NCI-H524 (cell line): ENCODE data around the gene CHST6.
"Not testable (repeated sequence)": the region's sequence is repeated elsewhere in the genome, so short reads cannot be mapped to it uniquely, and the experiment has no call there.

ENCODE experiments used
- DNase-seq, 2 experiments: peaks; one replicate each; lab custom pipeline; 2025; lab: John Stamatoyannopoulos, UW

CHST6 gene

GRCh38 chr16:75495076-75495674, at the start of gene CHST6:
Gene CHST6, minus strand, starts transcription at chr16:75495441. Its CDS starts 15,613 bp downstream, at chr16:75479828.
- DNase-seq = peak in 1 of 2 experiments; percentile 31

- not testable (repeated sequence) for DNase-seq
These were observed 47.2 kb upstream of the CHST6 start for GRCh38 chr16:75542462-75542861.

- peak in 1 of 2 experiments; percentile 53 for DNase-seq
These were observed 46.0 kb upstream of the CHST6 start for GRCh38 chr16:75541236-75541635.

- not testable (repeated sequence) for DNase-seq
These were observed 43.8 kb upstream of the CHST6 start for GRCh38 chr16:75538882-75539565.

- DNase-seq = no peak
These were observed 42.5 kb upstream of the CHST6 start for GRCh38 chr16:75537776-75538175.

GRCh38 chr16:75535901-75536300, 40.7 kb upstream of the CHST6 start, which contains the start of gene CHST5:
Gene CHST5, minus strand, starts transcription at chr16:75536108. Its CDS starts 5,724 bp downstream, at chr16:75530384.
- DNase-seq = no peak

- no peak for DNase-seq
These were observed 40.1 kb upstream of the CHST6 start for GRCh38 chr16:75535211-75535843.

GRCh38 chr16:75534560-75535205, 39.4 kb upstream of the CHST6 start:
- no peak for DNase-seq

GRCh38 chr16:75532791-75533190, 37.5 kb upstream of the CHST6 start:
- DNase-seq = no peak

GRCh38 chr16:75532142-75532765, 37.0 kb upstream of the CHST6 start:
- no peak for DNase-seq

- DNase-seq = no peak
These were observed 34.7 kb upstream of the CHST6 start for GRCh38 chr16:75529959-75530358.

- no peak for DNase-seq
These were observed 34.0 kb upstream of the CHST6 start for GRCh38 chr16:75529056-75529905.

GRCh38 chr16:75527825-75528299, 32.6 kb upstream of the CHST6 start:
- no peak for DNase-seq

GRCh38 chr16:75526032-75526790, 31.0 kb upstream of the CHST6 start:
- DNase-seq = no peak

GRCh38 chr16:75519175-75519574, 23.9 kb upstream of the CHST6 start:
- DNase-seq = no peak

- peak in 1 of 2 experiments; percentile 31 for DNase-seq
These were observed 21.1 kb upstream of the CHST6 start for GRCh38 chr16:75516189-75516966.

GRCh38 chr16:75514296-75514695, 19.1 kb upstream of the CHST6 start:
- DNase-seq = no peak

GRCh38 chr16:75506574-75506973, 11.3 kb upstream of the CHST6 start:
- no peak for DNase-seq

GRCh38 chr16:75506107-75506506, 10.9 kb upstream of the CHST6 start:
- DNase-seq = no peak
